Endothelial cell of umbilical vein (primary cell): ENCODE results near the gene ITGA11. TPM values are rescaled to one million over a fixed set of nuclear protein-coding genes. Genes with fewer than 3 reads are reported as not detected.

Source experiments
- BruUV-seq: library from RNA; stranded (reverse); fragments of 400-500 nt; replicated peaks from 2 replicates; lab custom pipeline; 2021; lab: Mats Ljungman, UMichigan
- CTCF ChIA-PET: fragments of 300-600, 350-600 bp; sonication (Branson Sonifier 250); formaldehyde crosslinking; loops from one replicate; lab custom pipeline; 2021; ENCODE audit warnings: antibody characterized with exemption, inconsistent platforms; lab: Charles Lee
- POLR2A ChIA-PET: fragments of 300-600, 350-600 bp; sonication (Branson Sonifier 250); formaldehyde crosslinking; loops from one replicate; lab custom pipeline; 2021; ENCODE audit warnings: antibody characterized with exemption, inconsistent platforms; lab: Charles Lee
- DNase-seq: peaks from one replicate; pipeline ENCODE4 v3.0.0-alpha.2; 2011; ENCODE audit warnings: low read depth, low spot score
- FAIRE-seq: peaks from 2 replicates; lab custom pipeline; 2011; peaks lifted over from hg19 to GRCh38; lab: Jason Lieb, UNC
- H2AFZ ChIP-seq: 2 replicates; pipeline ENCODE4 v1.6.0; 2012; ENCODE audit warnings: low read depth, low read length, control low read depth, inconsistent platforms
- H3K27ac ChIP-seq: 2 replicates; pipeline ENCODE4 v1.5.1; 2011; ENCODE audit warnings: low read depth, mild to moderate bottlenecking, control low read depth, low read length, moderate library complexity; ENCODE audit not compliant: insufficient read depth
- H3K27me3 ChIP-seq, 2 experiments: 2 replicates each; pipeline versions ENCODE4 v1.6.0 to v1.6.1; 2011; ENCODE audit warnings: low read length in 2 of 2, mixed read lengths in 1 of 2; ENCODE audit not compliant: control insufficient read depth in 2 of 2, insufficient read depth in 2 of 2
- H3K36me3 ChIP-seq, 2 experiments: 2 replicates in 1 of 2; 3 replicates in 1 of 2; pipeline ENCODE4 v1.5.1; 2011; ENCODE audit warnings: low read length in 2 of 2, mild to moderate bottlenecking in 1 of 2, moderate library complexity in 1 of 2; ENCODE audit not compliant: control insufficient read depth in 2 of 2, insufficient read depth in 2 of 2; ENCODE audit errors: extremely low read depth in 1 of 2
- H3K4me1 ChIP-seq: 3 replicates; pipeline ENCODE4 v1.5.1; 2011; ENCODE audit warnings: mild to moderate bottlenecking, low read length; ENCODE audit not compliant: control insufficient read depth, insufficient read depth; ENCODE audit errors: extremely low read depth
- H3K4me2 ChIP-seq: 2 replicates; pipeline ENCODE4 v1.6.1; 2011; ENCODE audit warnings: low read length, control low read depth, mixed read lengths; ENCODE audit not compliant: insufficient read depth
- H3K4me3 ChIP-seq, 3 experiments: fragments of 200-600 bp in 1 of 3; sonication (generic), shearing (Covaris generic) in 1 of 3; replicated peaks in 1 of 3; 2 replicates each; pipeline ENCODE4 v1.5.1; 2011 to 2016; ENCODE audit warnings: control low read depth in 3 of 3, low read length in 3 of 3, mild to moderate bottlenecking in 2 of 3, inconsistent platforms in 1 of 3, low read depth in 1 of 3, moderate library complexity in 1 of 3; ENCODE audit not compliant: insufficient read depth in 1 of 3
- H3K79me2 ChIP-seq: 2 replicates; pipeline ENCODE4 v1.6.0; 2012; ENCODE audit warnings: low read length, inconsistent platforms; ENCODE audit not compliant: control insufficient read depth, insufficient read depth
- H3K9ac ChIP-seq: replicated peaks from 2 replicates; pipeline ENCODE3; 2011; ENCODE audit warnings: low read length, control low read depth; ENCODE audit not compliant: insufficient read depth; ENCODE audit errors: extremely low read depth
- H3K9me1 ChIP-seq: replicated peaks from 3 replicates; pipeline ENCODE4 v1.6.0; 2011; ENCODE audit warnings: mild to moderate bottlenecking, low read length; ENCODE audit not compliant: control insufficient read depth, insufficient read depth; ENCODE audit errors: extremely low read depth
- H3K9me3 ChIP-seq: replicated peaks from 2 replicates; pipeline ENCODE4 v1.5.1; 2012; ENCODE audit warnings: low read length, inconsistent platforms; ENCODE audit not compliant: control insufficient read depth, insufficient read depth
- H4K20me1 ChIP-seq: replicated peaks from 2 replicates; pipeline ENCODE3; 2011; ENCODE audit warnings: mild to moderate bottlenecking, low read length; ENCODE audit not compliant: control insufficient read depth, insufficient read depth; ENCODE audit errors: extremely low read depth
- CTCF ChIP-seq, 2 donors: IDR thresholded peaks; 1 replicate in 1 of 2; 2 replicates in 1 of 2; pipeline ENCODE4 v1.5.1; 2011; ENCODE audit warnings: low read length in 2 of 2, mild to moderate bottlenecking in 2 of 2, moderate library complexity in 2 of 2, control low read depth in 1 of 2, inconsistent platforms in 1 of 2, low read depth in 1 of 2; ENCODE audit not compliant: insufficient read depth in 1 of 2; ENCODE audit errors: extremely low read depth in 1 of 2
- EZH2 ChIP-seq: IDR thresholded peaks from 2 replicates; pipeline ENCODE4 v1.6.1; 2012; ENCODE audit warnings: borderline replicate concordance, low read depth, mild to moderate bottlenecking, moderate library complexity, low read length, inconsistent platforms; ENCODE audit not compliant: severe bottlenecking
- FOS ChIP-seq: IDR thresholded peaks from 2 replicates; pipeline ENCODE4 v1.6.1; 2011; ENCODE audit warnings: mild to moderate bottlenecking, low read length, moderate library complexity, borderline replicate concordance; ENCODE audit not compliant: insufficient read depth
- GATA2 ChIP-seq: IDR thresholded peaks from 2 replicates; pipeline ENCODE4 v1.7.0; 2011; ENCODE audit warnings: low read depth, mild to moderate bottlenecking, moderate library complexity, mixed read lengths, low read length; ENCODE audit not compliant: insufficient read length, insufficient read depth
- JUN ChIP-seq: IDR thresholded peaks from 2 replicates; pipeline ENCODE4 v1.6.1; 2011; ENCODE audit warnings: borderline replicate concordance, low read depth; ENCODE audit not compliant: insufficient read length, insufficient read depth
- MAX ChIP-seq: IDR thresholded peaks from 2 replicates; pipeline ENCODE4 v1.6.1; 2011; ENCODE audit not compliant: insufficient read depth, insufficient read length
- MYC ChIP-seq: IDR thresholded peaks from one replicate; pipeline ENCODE4 v1.6.1; 2011; ENCODE audit warnings: mild to moderate bottlenecking, low read depth, low read length
- POLR2A ChIP-seq: IDR thresholded peaks from 2 replicates; pipeline ENCODE4 v1.6.1; 2012; ENCODE audit warnings: low read depth, mild to moderate bottlenecking, control low read depth, low read length
- POLR2AphosphoS5 ChIP-seq: IDR thresholded peaks from 2 replicates; pipeline ENCODE4 v1.6.1; 2012; ENCODE audit warnings: low read depth, mild to moderate bottlenecking, control low read depth, low read length, moderate library complexity; ENCODE audit not compliant: insufficient read depth
- dilution Hi-C: fragments of 300-500 bp; cut with MboI; formaldehyde crosslinking; loops from one replicate; pipeline ENCODE4 v1.15.0; 2019; ENCODE audit warnings: low sequenced_read_pairs; ENCODE audit not compliant: extremely low pct_ligation_motif_present
- intact Hi-C: fragments of 100-400 bp; cut with micrococcal nuclease; formaldehyde crosslinking; loops from one replicate; pipeline ENCODE4 v1.10.0; 2022
- polyA plus RNA-seq, 4 experiments: library from polyadenylated mRNA; depleted of rRNA in 3 of 4; stranded (reverse) in 3 of 4; unstranded in 1 of 4; fragments of >200 nt; gene quantifications; 2 replicates each; pipeline versions ENCODE4 v1.2.1 to v1.2.3, GENCODE V29; 2011 to 2012; ENCODE audit warnings: missing spikeins in 1 of 4
- total RNA-seq: library from RNA; stranded (reverse); gene quantifications from 2 replicates; pipeline ENCODE4 v1.2.3, GENCODE V29; 2021

ITGA11 gene
- total and polyA plus RNA-seq, 2 donors (not counting 3 experiments of a cell fraction or from before 2014, with no cell fraction given): 0.18 to 1.0 TPM

- ChIA-PET POLR2A (no interaction called here), CTCF (interaction anchor here (1.1 to 1.6 kb wide), 3 partner anchors 9 to 68 kb away, joined by 3 to 5 read pairs (median 3); no protein-coding TSS in a partner anchor)
- intact Hi-C loops: no loop called here
- no peak for TF ChIP-seq GATA2
- TF ChIP-seq MYC: no peak
- no peak for TF ChIP-seq POLR2A
- TF ChIP-seq JUN: no peak
- TF ChIP-seq CTCF (IDR thresholded peaks at IDR 0.05; ENCODE audit: extremely low read depth in 1 of 2, insufficient read depth in 1 of 2, low read depth in 1 of 2, low read length in 2 of 2): no peak
- no peak for TF ChIP-seq POLR2AphosphoS5
- TF ChIP-seq EZH2: no peak
- TF ChIP-seq MAX: no peak
- no peak for TF ChIP-seq FOS
- Histone ChIP-seq H3K9me1 (no peaks in the 10 kb centered on the region), H2AFZ (no peak overlapping the region), H3K4me3 (no peak overlapping the region), H3K9me3 (no peaks in the 10 kb centered on the region), H4K20me1 (no peaks in the 10 kb centered on the region), H3K27ac (no peak overlapping the region), H3K27me3 (peaks cover 0 to 2% of the 10 kb centered on the region in 2 experiments), H3K4me2 (no peak overlapping the region), H3K36me3 (no peaks in the 10 kb centered on the region), H3K4me1 (peaks cover under 1% of the 10 kb centered on the region), H3K79me2 (no peaks in the 10 kb centered on the region), H3K9ac (no peak overlapping the region)
- no peak for DNase-seq
- FAIRE-seq: no peak
- no TSS peak for BruUV-seq
- dilution Hi-C loops: no loop called here
Measured at GRCh38 chr15:68321229-68321628, 110.7 kb downstream of the ITGA11 start.
